Measurements from ENCODE around the gene DACH1.

Gene DACH1

GRCh38 chr13:71606818-71607217, 260.2 kb downstream of the DACH1 start:
- no peaks in the 10 kb centered on the region for H3K4me1 ChIP-seq (ENCODE audit: control insufficient read depth, insufficient read depth, low read length)
- H3K36me3 ChIP-seq (ENCODE audit: control insufficient read depth, insufficient read depth, low read length), result no peaks in the 10 kb centered on the region
- H3K9me3 ChIP-seq (ENCODE audit: control insufficient read depth, low read length), result no peaks in the 10 kb centered on the region
- H3K27me3 ChIP-seq (ENCODE audit: control insufficient read depth, insufficient read depth, low read length), result no peaks in the 10 kb centered on the region
- no peak overlapping the region for H3K9ac ChIP-seq (ENCODE audit: low read length)
- no peak overlapping the region for H3K4me3 ChIP-seq (ENCODE audit: low read length)

DNA sequence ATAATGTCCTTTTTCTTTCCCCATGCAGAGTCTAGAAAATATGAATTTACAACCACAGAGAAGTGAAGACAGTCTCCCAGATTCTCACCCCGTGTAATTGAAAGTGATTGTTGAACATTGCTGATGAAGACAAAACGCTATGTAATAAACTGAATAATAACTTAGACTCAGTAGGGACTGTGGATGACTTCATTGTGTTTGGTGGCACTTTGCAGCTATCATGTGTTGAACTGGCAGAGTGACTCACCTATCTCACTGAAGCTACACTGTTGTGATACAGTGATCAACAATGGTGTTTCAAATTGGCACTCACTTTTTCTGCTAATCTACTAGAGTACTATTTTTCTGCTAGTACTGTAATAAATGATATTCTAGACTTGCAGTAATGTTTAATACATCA, 261.3 kb downstream of the DACH1 start:
- Histone ChIP-seq H3K36me3 (ENCODE audit: control insufficient read depth, insufficient read depth, low read length) (no peaks in the 10 kb centered on the region), H3K4me1 (ENCODE audit: control insufficient read depth, insufficient read depth, low read length) (no peaks in the 10 kb centered on the region), H3K4me3 (ENCODE audit: low read length) (no peak overlapping the region), H3K9ac (ENCODE audit: low read length) (no peak overlapping the region), H3K9me3 (ENCODE audit: control insufficient read depth, low read length) (no peaks in the 10 kb centered on the region), H3K27me3 (ENCODE audit: control insufficient read depth, insufficient read depth, low read length) (no peaks in the 10 kb centered on the region)

- H3K9ac ChIP-seq (ENCODE audit: low read length), result no peak overlapping the region
- H3K4me3 ChIP-seq (ENCODE audit: low read length), result no peak overlapping the region
- no peaks in the 10 kb centered on the region for H3K9me3 ChIP-seq (ENCODE audit: control insufficient read depth, low read length)
- H3K27me3 ChIP-seq (ENCODE audit: control insufficient read depth, insufficient read depth, low read length), result no peaks in the 10 kb centered on the region
- H3K36me3 ChIP-seq (ENCODE audit: control insufficient read depth, insufficient read depth, low read length), result no peaks in the 10 kb centered on the region
- H3K4me1 ChIP-seq (ENCODE audit: control insufficient read depth, insufficient read depth, low read length), result no peaks in the 10 kb centered on the region
Observed at GRCh38 chr13:71603255-71603654, 263.7 kb downstream of the DACH1 start.

DNA sequence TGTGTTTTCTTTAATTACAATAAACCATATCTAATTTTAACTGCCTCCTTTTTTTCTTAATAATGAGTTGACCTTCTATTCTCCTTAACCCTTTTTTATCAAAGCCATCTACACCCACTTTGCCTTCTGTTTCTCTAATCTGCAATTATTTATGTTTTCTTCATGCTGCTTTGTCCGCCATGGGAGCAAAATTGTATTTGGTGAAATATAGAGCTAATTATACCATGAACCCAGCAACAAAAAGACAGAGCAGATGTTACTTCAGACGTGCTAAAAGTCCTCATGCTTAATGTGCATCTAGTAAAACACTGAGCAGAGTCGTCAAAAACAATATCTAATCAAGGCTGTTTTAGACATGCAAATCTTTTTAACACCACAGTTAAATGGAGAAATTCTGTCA, 264.7 kb downstream of the DACH1 start:
- Histone ChIP-seq H3K9me3 (ENCODE audit: control insufficient read depth, low read length) (no peaks in the 10 kb centered on the region), H3K27me3 (ENCODE audit: control insufficient read depth, insufficient read depth, low read length) (no peaks in the 10 kb centered on the region), H3K9ac (ENCODE audit: low read length) (no peak overlapping the region), H3K36me3 (ENCODE audit: control insufficient read depth, insufficient read depth, low read length) (no peaks in the 10 kb centered on the region), H3K4me3 (ENCODE audit: low read length) (no peak overlapping the region), H3K4me1 (ENCODE audit: control insufficient read depth, insufficient read depth, low read length) (no peaks in the 10 kb centered on the region)

DNA sequence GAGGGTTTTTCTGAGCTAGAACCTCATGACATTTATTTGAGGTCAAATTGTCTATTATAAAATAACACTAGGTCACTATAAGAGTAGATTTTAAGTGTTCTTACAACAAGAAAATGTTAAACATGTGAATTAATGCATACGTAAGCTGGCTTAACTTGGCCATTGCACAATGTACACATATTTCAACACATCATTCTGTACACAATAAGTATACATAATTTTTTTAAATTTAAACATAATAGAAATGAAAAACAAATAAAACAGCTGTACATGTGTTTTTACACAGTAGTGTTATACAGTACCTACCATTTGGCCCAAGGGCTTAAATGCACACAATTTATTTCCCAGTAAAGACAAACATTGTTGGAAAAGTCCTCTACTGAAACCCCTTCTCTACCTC, 269.9 kb downstream of the DACH1 start:
- Histone ChIP-seq H3K9ac (ENCODE audit: low read length) (no peak overlapping the region), H3K4me1 (ENCODE audit: control insufficient read depth, insufficient read depth, low read length) (no peaks in the 10 kb centered on the region), H3K36me3 (ENCODE audit: control insufficient read depth, insufficient read depth, low read length) (no peaks in the 10 kb centered on the region)

GRCh38 chr13:71596116-71596515, 270.9 kb downstream of the DACH1 start:
- no peak overlapping the region for H3K4me3 ChIP-seq (ENCODE audit: low read length)
- H3K9ac ChIP-seq (ENCODE audit: low read length), result no peak overlapping the region
- H3K4me1 ChIP-seq (ENCODE audit: control insufficient read depth, insufficient read depth, low read length), result no peaks in the 10 kb centered on the region
- H3K36me3 ChIP-seq (ENCODE audit: control insufficient read depth, insufficient read depth, low read length), result no peaks in the 10 kb centered on the region
- no peaks in the 10 kb centered on the region for H3K9me3 ChIP-seq (ENCODE audit: control insufficient read depth, low read length)
- H3K27me3 ChIP-seq (ENCODE audit: control insufficient read depth, insufficient read depth, low read length), result no peaks in the 10 kb centered on the region

More for the DNA sequence above, 269.9 kb downstream of the DACH1 start:
- Histone ChIP-seq H3K9me3 (ENCODE audit: control insufficient read depth, low read length) (no peaks in the 10 kb centered on the region), H3K4me3 (ENCODE audit: low read length) (no peak overlapping the region), H3K27me3 (ENCODE audit: control insufficient read depth, insufficient read depth, low read length) (no peaks in the 10 kb centered on the region)

DNA sequence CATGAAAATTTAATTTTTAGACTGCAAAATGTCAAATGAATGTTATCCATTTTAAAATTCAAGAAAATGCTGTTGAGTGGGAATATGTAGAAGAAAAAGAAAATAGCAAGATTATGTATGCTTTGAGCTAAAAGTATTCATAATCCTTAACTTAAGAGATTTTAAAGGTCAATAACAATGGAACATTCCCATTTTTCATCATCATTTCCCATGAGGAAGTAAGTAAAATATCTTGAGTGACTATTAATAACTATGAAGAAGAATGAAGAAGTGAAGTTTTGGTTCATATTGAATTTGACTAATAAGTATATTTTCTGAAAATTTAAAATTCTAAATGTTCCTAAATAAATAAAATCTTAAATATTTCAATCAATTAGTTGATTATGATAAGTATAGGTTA, 273.4 kb downstream of the DACH1 start:
- no peak overlapping the region for H3K9ac ChIP-seq (ENCODE audit: low read length)
- no peaks in the 10 kb centered on the region for H3K27me3 ChIP-seq (ENCODE audit: control insufficient read depth, insufficient read depth, low read length)
- H3K9me3 ChIP-seq (ENCODE audit: control insufficient read depth, low read length), result no peaks in the 10 kb centered on the region

DNA sequence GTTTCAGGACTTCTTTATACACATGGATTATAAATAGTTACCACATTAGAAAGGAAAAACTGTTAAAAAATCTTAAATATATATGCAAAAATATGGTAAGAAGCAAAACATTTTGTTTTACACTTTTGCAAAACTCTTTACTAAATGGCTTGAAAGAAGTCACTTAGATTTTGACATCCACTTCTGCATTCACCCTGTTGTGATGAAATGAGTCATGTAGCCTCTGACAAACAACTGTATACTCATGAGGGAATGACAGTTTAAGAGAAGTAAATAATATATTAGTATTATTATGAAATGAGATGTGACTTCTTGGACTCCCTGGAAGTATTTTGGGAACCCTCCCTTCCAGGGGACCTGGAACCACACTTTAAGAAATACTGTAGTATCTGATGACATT, 275.6 kb downstream of the DACH1 start:
- no peaks in the 10 kb centered on the region for H3K27me3 ChIP-seq (ENCODE audit: control insufficient read depth, insufficient read depth, low read length)
- no peaks in the 10 kb centered on the region for H3K4me1 ChIP-seq (ENCODE audit: control insufficient read depth, insufficient read depth, low read length)
- no peak overlapping the region for H3K4me3 ChIP-seq (ENCODE audit: low read length)
- no peaks in the 10 kb centered on the region for H3K36me3 ChIP-seq (ENCODE audit: control insufficient read depth, insufficient read depth, low read length)
- H3K9me3 ChIP-seq (ENCODE audit: control insufficient read depth, low read length), result no peaks in the 10 kb centered on the region
- H3K9ac ChIP-seq (ENCODE audit: low read length), result no peak overlapping the region

More for the DNA sequence above, 273.4 kb downstream of the DACH1 start:
- Histone ChIP-seq H3K4me3 (ENCODE audit: low read length) (no peak overlapping the region), H3K36me3 (ENCODE audit: control insufficient read depth, insufficient read depth, low read length) (no peaks in the 10 kb centered on the region), H3K4me1 (ENCODE audit: control insufficient read depth, insufficient read depth, low read length) (no peaks in the 10 kb centered on the region)

DNA sequence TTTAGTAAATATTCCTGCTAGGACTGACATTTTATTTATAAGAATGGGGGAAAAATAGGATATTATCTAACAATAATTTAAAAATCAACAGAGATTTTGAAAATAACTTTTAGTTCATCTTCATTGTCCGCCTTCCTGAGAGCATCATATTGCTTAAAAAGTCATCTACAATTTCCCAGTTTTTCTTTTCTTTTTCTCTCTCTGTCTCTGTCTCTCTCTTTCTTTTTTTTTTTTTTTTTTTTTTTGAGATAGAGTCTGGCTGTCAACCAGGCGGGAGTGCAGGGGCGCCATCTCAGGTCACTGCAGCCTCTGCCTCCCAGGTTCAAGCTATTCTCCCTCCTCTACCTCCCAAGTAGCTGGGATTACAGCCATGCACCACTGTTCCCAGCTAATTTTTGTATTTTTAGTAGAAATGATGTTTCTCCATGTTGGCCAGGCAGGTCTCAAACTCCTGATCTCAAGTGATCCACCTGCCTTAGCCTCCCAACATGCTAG, 276.3 kb downstream of the DACH1 start:
- H3K4me3 ChIP-seq (ENCODE audit: low read length), result no peak overlapping the region
- H3K27me3 ChIP-seq (ENCODE audit: control insufficient read depth, insufficient read depth, low read length), result no peaks in the 10 kb centered on the region
- no peaks in the 10 kb centered on the region for H3K9me3 ChIP-seq (ENCODE audit: control insufficient read depth, low read length)
- no peak overlapping the region for H3K9ac ChIP-seq (ENCODE audit: low read length)
- no peaks in the 10 kb centered on the region for H3K4me1 ChIP-seq (ENCODE audit: control insufficient read depth, insufficient read depth, low read length)
- no peaks in the 10 kb centered on the region for H3K36me3 ChIP-seq (ENCODE audit: control insufficient read depth, insufficient read depth, low read length)

GRCh38 chr13:71589032-71589431, 278.0 kb downstream of the DACH1 start:
- no peaks in the 10 kb centered on the region for H3K27me3 ChIP-seq (ENCODE audit: control insufficient read depth, insufficient read depth, low read length)
- no peaks in the 10 kb centered on the region for H3K9me3 ChIP-seq (ENCODE audit: control insufficient read depth, low read length)
- H3K36me3 ChIP-seq (ENCODE audit: control insufficient read depth, insufficient read depth, low read length), result no peaks in the 10 kb centered on the region
- no peak overlapping the region for H3K4me3 ChIP-seq (ENCODE audit: low read length)
- no peak overlapping the region for H3K9ac ChIP-seq (ENCODE audit: low read length)
- H3K4me1 ChIP-seq (ENCODE audit: control insufficient read depth, insufficient read depth, low read length), result no peaks in the 10 kb centered on the region

GRCh38 chr13:71587817-71588216, 279.2 kb downstream of the DACH1 start:
- no peaks in the 10 kb centered on the region for H3K4me1 ChIP-seq (ENCODE audit: control insufficient read depth, insufficient read depth, low read length)
- no peak overlapping the region for H3K4me3 ChIP-seq (ENCODE audit: low read length)

DNA sequence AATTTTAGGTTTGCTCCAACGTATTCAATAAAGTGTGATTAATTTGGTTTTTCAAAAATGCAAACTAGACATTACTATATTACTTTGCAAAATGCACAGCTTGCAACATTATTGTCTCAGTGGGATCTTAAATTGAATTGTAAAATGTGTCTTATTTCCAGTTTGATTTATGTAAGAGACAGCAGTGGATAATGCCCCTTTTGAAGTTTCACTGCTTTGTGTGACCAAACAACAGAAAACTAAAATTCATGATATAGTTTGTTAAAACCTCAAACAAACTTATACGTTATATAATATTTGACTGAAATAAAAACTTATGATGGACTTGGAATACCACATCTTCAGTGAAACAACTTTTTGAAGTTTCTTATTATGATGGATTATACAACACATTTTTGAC, 279.8 kb downstream of the DACH1 start:
- Histone ChIP-seq H3K4me1 (ENCODE audit: control insufficient read depth, insufficient read depth, low read length) (no peaks in the 10 kb centered on the region), H3K27me3 (ENCODE audit: control insufficient read depth, insufficient read depth, low read length) (no peaks in the 10 kb centered on the region), H3K9me3 (ENCODE audit: control insufficient read depth, low read length) (no peaks in the 10 kb centered on the region), H3K9ac (ENCODE audit: low read length) (no peak overlapping the region), H3K4me3 (ENCODE audit: low read length) (no peak overlapping the region), H3K36me3 (ENCODE audit: control insufficient read depth, insufficient read depth, low read length) (no peaks in the 10 kb centered on the region)

More at GRCh38 chr13:71587817-71588216, 279.2 kb downstream of the DACH1 start:
- H3K9ac ChIP-seq (ENCODE audit: low read length), result no peak overlapping the region
- no peaks in the 10 kb centered on the region for H3K27me3 ChIP-seq (ENCODE audit: control insufficient read depth, insufficient read depth, low read length)
- H3K9me3 ChIP-seq (ENCODE audit: control insufficient read depth, low read length), result no peaks in the 10 kb centered on the region
- H3K36me3 ChIP-seq (ENCODE audit: control insufficient read depth, insufficient read depth, low read length), result no peaks in the 10 kb centered on the region

DNA sequence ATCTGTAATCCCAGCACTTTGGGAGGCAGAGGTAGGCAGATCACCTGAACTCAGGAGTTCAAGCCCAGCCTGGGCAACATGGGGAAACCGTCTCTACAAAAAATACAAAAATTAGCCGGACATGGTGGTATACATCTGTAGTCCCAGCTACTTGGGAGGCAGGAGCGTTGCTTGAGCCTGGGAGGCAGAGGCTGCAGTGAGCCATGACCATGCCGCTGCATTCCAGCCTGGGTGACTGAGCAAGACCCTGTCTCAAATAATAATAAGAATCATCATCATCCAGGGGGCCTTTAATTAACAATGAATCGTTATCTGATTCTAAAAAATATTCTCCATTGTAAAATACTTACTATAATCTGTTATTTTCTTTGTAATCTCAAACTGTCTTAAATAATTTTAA, 283.4 kb downstream of the DACH1 start:
- Histone ChIP-seq H3K4me3 (ENCODE audit: low read length) (no peak overlapping the region), H3K36me3 (ENCODE audit: control insufficient read depth, insufficient read depth, low read length) (no peaks in the 10 kb centered on the region), H3K4me1 (ENCODE audit: control insufficient read depth, insufficient read depth, low read length) (no peaks in the 10 kb centered on the region)

More for the DNA sequence above, 283.4 kb downstream of the DACH1 start:
- Histone ChIP-seq H3K9me3 (ENCODE audit: control insufficient read depth, low read length) (no peaks in the 10 kb centered on the region), H3K9ac (ENCODE audit: low read length) (no peak overlapping the region), H3K27me3 (ENCODE audit: control insufficient read depth, insufficient read depth, low read length) (no peaks in the 10 kb centered on the region)

Measured in mucosa of stomach (tissue), 1 donor.